Left lung (tissue), 10 donors: ENCODE data around the gene DIPK1B. TPM values are rescaled to one million over a fixed set of nuclear protein-coding genes. Genes with fewer than 3 reads are reported as not detected.
A peak's percentile ranks its signal among the peaks of the same experiment; 100 is the strongest.

Experiments
- ATAC-seq: fragments of 200-7000 bp; cut with Tn5 transposase; one replicate; pipeline ENCODE4 v1.9.1; 2020; ENCODE audit warnings: moderate library complexity
- DNase-seq, 4 donors: peaks; one replicate each; pipeline ENCODE4 v3.0.0-alpha.2; 2013 to 2020
- H3K27ac ChIP-seq, 2 donors: fragments of 200-600 bp; sonication (generic) in 1 of 2; one replicate each; pipeline versions ENCODE4 v1.5.0 to v1.8.0; 2020 to 2021
- H3K27me3 ChIP-seq, 2 donors: fragments of 200-600 bp; sonication (generic) in 1 of 2; one replicate each; pipeline versions ENCODE4 v1.5.0 to v1.8.0; 2020 to 2021
- H3K36me3 ChIP-seq, 2 donors: fragments of 200-600 bp; sonication (generic) in 1 of 2; one replicate each; pipeline versions ENCODE4 v1.5.0 to v1.8.0; 2020 to 2021
- H3K4me1 ChIP-seq, 2 donors: fragments of 200-600 bp; one replicate each; pipeline ENCODE4 v1.8.0; 2021
- H3K4me3 ChIP-seq, 2 donors: fragments of 200-600 bp; sonication (generic) in 1 of 2; one replicate each; pipeline versions ENCODE4 v1.5.0 to v1.8.0; 2020 to 2021; ENCODE audit warnings: mild to moderate bottlenecking in 1 of 2
- H3K9me3 ChIP-seq, 2 donors: fragments of 200-600 bp; sonication (generic) in 1 of 2; one replicate each; pipeline versions ENCODE4 v1.5.0 to v1.8.0; 2020 to 2021
- CTCF ChIP-seq, 2 donors: fragments of 200-600 bp; sonication (generic) in 1 of 2; IDR thresholded peaks; one replicate each; pipeline versions ENCODE4 v1.5.0 to v1.8.0; 2021; ENCODE audit warnings: antibody characterized with exemption in 2 of 2
- intact Hi-C, 2 donors: fragments of 100-400 bp; cut with DNase I; formaldehyde crosslinking; loops; one replicate each; pipeline versions ENCODE4 v1.11.2 to v1.14.2; 2022
- polyA plus RNA-seq, 6 donors: library from polyadenylated mRNA; unstranded; fragments of 120-200 nt; gene quantifications; one replicate each; pipeline ENCODE4 v1.2.1, GENCODE V29; 2013; ENCODE audit not compliant: insufficient read length in 6 of 6
- total RNA-seq, 2 donors: library from RNA; stranded (reverse); fragmentation: NEBNext Ultra II Directional; extraction: Animal tissue kit (Norgen Biotek cat#: 25700); gene quantifications; one replicate each; pipeline ENCODE4 v1.2.1, GENCODE V29; 2021
- donor health status: DM: no; HTN: yes; CAD: no.
- donor health status: DM: no; HTN: no; CAD: no.

DIPK1B gene
- total and polyA plus RNA-seq, 8 donors: 12.6 to 37.4 (median 28.6) TPM

- DNase-seq (no peak), ATAC-seq (no peak)
- intact Hi-C loops: no loop called here
- H3K9me3 ChIP-seq: no peaks in the 10 kb centered on the region
- H3K27me3 ChIP-seq: peaks cover 0 to 32% of the 10 kb centered on the region in 2 donors
- H3K36me3 ChIP-seq: peaks cover 0 to 31% of the 10 kb centered on the region in 2 donors
- TF ChIP-seq CTCF (IDR thresholded peaks at IDR 0.05): no peak
- peak overlapping the region in 1 of 2 donors; percentile 34 for H3K27ac ChIP-seq
- peaks cover 4 to 82% of the 10 kb centered on the region in 2 donors for H3K4me1 ChIP-seq
- H3K4me3 ChIP-seq: no peak overlapping the region
These were observed 6.2 kb downstream of the DIPK1B start for GRCh38 chr9:136718345-136719194.

GRCh38 chr9:136719195-136719880 is 7.0 kb downstream of the DIPK1B start:
- peak; percentile 8 for ATAC-seq
- peak overlapping the region in 1 of 2 donors; percentile 34 for H3K27ac ChIP-seq
- peaks cover 0 to 24% of the 10 kb centered on the region in 2 donors for H3K27me3 ChIP-seq
- no peaks in the 10 kb centered on the region for H3K9me3 ChIP-seq
- TF ChIP-seq CTCF (IDR thresholded peaks at IDR 0.05): no peak
- peak in 1 of 4 donors; percentile 87 for DNase-seq
- H3K36me3 ChIP-seq: peaks cover 0 to 38% of the 10 kb centered on the region in 2 donors
- intact Hi-C loops: no loop called here
- peaks cover 4 to 82% of the 10 kb centered on the region in 2 donors for H3K4me1 ChIP-seq
- H3K4me3 ChIP-seq: no peak overlapping the region

- H3K4me3 ChIP-seq: no peak overlapping the region
- no peak for TF ChIP-seq CTCF (IDR thresholded peaks at IDR 0.05)
- H3K27ac ChIP-seq: peak overlapping the region in 1 of 2 donors; percentile 64
- DNase-seq: peak in 1 of 4 donors; percentile 70
- H3K27me3 ChIP-seq: peaks cover 0 to 14% of the 10 kb centered on the region in 2 donors
- H3K4me1 ChIP-seq: peaks cover 6 to 82% of the 10 kb centered on the region in 2 donors
- peaks cover 0 to 49% of the 10 kb centered on the region in 2 donors for H3K36me3 ChIP-seq
- ATAC-seq: peak; percentile 2
- no peaks in the 10 kb centered on the region for H3K9me3 ChIP-seq
- intact Hi-C loops: no loop called here
These were observed 8.0 kb downstream of the DIPK1B start for GRCh38 chr9:136720251-136720897.

GRCh38 chr9:136720898-136721338 is 8.5 kb downstream of the DIPK1B start:
- peaks cover 11 to 82% of the 10 kb centered on the region in 2 donors for H3K4me1 ChIP-seq
- intact Hi-C loops: no loop called here
- ATAC-seq: no peak

More at GRCh38 chr9:136720898-136721338, 8.5 kb downstream of the DIPK1B start:
- Histone ChIP-seq H3K36me3 (peaks cover 0 to 54% of the 10 kb centered on the region in 2 donors), H3K4me3 (no peak overlapping the region), H3K9me3 (no peaks in the 10 kb centered on the region), H3K27me3 (peaks cover 0 to 11% of the 10 kb centered on the region in 2 donors), H3K27ac (peak overlapping the region in 1 of 2 donors; percentile 64)
- peak in 1 of 4 donors; percentile 71 for DNase-seq
- no peak for TF ChIP-seq CTCF (IDR thresholded peaks at IDR 0.05)
